Colonic mucosa (tissue), 4 donors: ENCODE results near the gene TMEM114. TPM values are rescaled to one million over a fixed set of nuclear protein-coding genes. Genes with fewer than 3 reads are reported as not detected.

Experiments used
- DNase-seq: peaks from one replicate; pipeline ENCODE4 v3.0.0-alpha.2; 2020
- H3K27ac ChIP-seq: fragments of 200-600 bp; one replicate; pipeline ENCODE4 v1.8.0; 2021
- H3K27me3 ChIP-seq: fragments of 200-600 bp; one replicate; pipeline ENCODE4 v1.8.0; 2021
- H3K36me3 ChIP-seq: fragments of 200-600 bp; one replicate; pipeline ENCODE4 v1.8.0; 2021
- H3K4me1 ChIP-seq: fragments of 200-600 bp; one replicate; pipeline ENCODE4 v1.8.0; 2021; ENCODE audit warnings: mild to moderate bottlenecking
- H3K4me3 ChIP-seq: fragments of 200-600 bp; one replicate; pipeline ENCODE4 v1.8.0; 2021
- H3K9ac ChIP-seq, 2 donors: one replicate each; pipeline ENCODE4 v1.7.0; 2013; ENCODE audit warnings: control low read depth in 2 of 2, low read depth in 2 of 2, low read length in 2 of 2
- H3K9me3 ChIP-seq: fragments of 200-600 bp; one replicate; pipeline ENCODE4 v1.8.0; 2021
- CTCF ChIP-seq: fragments of 200-600 bp; IDR thresholded peaks from one replicate; pipeline ENCODE4 v1.8.0; 2022; ENCODE audit warnings: antibody characterized with exemption, mild to moderate bottlenecking
- intact Hi-C: fragments of 100-400 bp; cut with DNase I; formaldehyde crosslinking; loops from one replicate; pipeline ENCODE4 v1.14.1; 2022
- total RNA-seq, 2 donors: library from RNA; stranded (reverse); fragmentation: NEBNext Ultra II Directional in 1 of 2; extraction: Animal tissue kit (Norgen Biotek cat#: 25700) in 1 of 2; gene quantifications; one replicate each; pipeline ENCODE4 v1.2.1, GENCODE V29; 2021
- donor health status: healthy.
- donor health status: DM: no; HTN: no; CAD: no.
- donor health status: DM: no; HTN: no; CAD: no.

TMEM114 gene
- total RNA-seq, 2 donors from 2014 or later: not detected

DNA sequence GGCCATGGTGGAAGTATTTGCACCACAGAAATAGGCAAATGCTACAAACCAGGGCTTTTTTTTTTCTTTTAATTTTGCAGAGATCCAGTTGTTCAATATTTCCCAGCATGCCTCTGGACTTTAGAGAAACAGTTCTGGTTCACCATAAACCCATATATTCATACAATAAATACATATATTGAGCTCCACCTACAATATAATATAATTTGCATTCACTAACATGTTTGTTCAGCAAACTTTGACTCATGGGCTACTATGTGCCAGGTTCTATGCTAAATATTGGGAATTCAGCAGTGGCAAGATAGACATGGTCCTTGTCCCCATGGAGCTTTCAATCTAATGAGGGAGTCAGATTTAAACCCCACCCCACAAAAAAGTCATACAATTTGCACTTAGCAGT, 3.2 kb downstream of the TMEM114 start:
- no peak for TF ChIP-seq CTCF
- H3K27me3 ChIP-seq: peaks cover 22% of the 10 kb centered on the region
- no peaks in the 10 kb centered on the region for H3K4me1 ChIP-seq
- no peak overlapping the region for H3K27ac ChIP-seq
- no peak overlapping the region for H3K4me3 ChIP-seq
- no peak overlapping the region for H3K9ac ChIP-seq
- intact Hi-C loops: no loop called here
- no peaks in the 10 kb centered on the region for H3K36me3 ChIP-seq
- no peaks in the 10 kb centered on the region for H3K9me3 ChIP-seq
- DNase-seq: no peak

DNA sequence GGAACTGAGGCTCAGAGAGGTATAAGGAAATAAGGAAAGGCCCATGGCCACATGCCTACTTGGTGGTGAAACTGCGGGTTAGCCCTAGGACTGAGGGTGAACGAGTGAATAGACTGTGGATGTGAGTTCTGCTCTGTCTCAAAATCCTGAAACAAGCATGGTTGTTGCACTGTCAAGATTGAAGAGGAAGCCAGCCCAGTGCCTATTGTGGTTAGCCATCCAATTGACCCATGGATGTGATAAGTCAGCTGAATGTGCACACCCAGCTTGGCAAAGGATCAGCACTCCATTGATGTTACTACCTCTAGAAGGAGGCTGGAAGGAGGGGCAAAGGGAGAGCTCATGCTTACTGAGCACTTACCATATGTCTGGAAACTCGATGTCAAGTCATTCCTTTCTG, 4.5 kb downstream of the TMEM114 start:
- no peaks in the 10 kb centered on the region for H3K36me3 ChIP-seq
- no peak for DNase-seq
- intact Hi-C loops: no loop called here
- H3K9ac ChIP-seq: no peak overlapping the region
- no peaks in the 10 kb centered on the region for H3K9me3 ChIP-seq
- H3K27ac ChIP-seq: no peak overlapping the region
- no peak for TF ChIP-seq CTCF
- H3K27me3 ChIP-seq: peaks cover 22% of the 10 kb centered on the region
- no peak overlapping the region for H3K4me3 ChIP-seq
- no peaks in the 10 kb centered on the region for H3K4me1 ChIP-seq

DNA sequence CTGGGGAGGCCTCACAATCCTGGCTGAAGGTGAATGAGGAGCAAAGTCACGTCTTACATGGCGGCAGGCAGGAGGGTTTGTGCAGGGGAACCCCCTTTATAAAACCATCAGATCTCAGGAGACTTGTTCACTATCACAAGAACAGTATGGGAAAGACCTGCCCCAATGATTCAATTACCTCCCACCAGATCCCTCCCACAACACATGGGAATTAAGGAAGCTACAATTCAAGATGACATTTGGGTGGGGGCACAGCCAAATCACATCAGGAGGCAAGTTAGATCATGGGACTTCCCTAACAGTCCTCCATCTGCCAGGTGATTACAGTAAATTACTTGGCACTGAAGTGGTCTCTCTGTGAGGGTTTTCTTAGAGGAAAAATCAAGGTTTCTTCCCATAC, 5.3 kb downstream of the TMEM114 start:
- no peaks in the 10 kb centered on the region for H3K36me3 ChIP-seq
- TF ChIP-seq CTCF: no peak
- intact Hi-C loops: no loop called here

DNA sequence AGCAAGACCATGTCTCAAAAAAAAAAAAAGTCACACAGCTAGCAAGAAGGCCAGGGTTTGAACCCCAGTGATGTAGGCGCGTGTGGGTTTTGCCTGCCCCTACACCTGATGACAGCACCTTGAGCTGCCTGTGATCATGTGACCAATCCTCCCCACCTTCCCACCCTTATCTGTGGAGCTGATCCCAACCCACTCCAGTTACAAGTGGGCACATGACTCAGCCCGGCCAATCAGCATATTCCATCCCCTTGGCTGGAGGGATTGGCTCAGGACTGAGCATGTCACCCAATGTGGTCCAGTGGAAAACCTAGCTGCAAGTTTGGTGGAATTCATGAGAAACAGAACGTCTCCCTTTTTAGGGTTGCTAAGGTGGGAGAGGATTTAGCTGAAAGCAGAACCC, 6.6 kb downstream of the TMEM114 start:
- intact Hi-C loops: no loop called here
- TF ChIP-seq CTCF: no peak

More for the DNA sequence above, 5.3 kb downstream of the TMEM114 start:
- Histone ChIP-seq H3K27me3 (peaks cover 18% of the 10 kb centered on the region), H3K4me3 (no peak overlapping the region), H3K9me3 (no peaks in the 10 kb centered on the region), H3K4me1 (no peaks in the 10 kb centered on the region), H3K27ac (no peak overlapping the region), H3K9ac (no peak overlapping the region)
- no peak for DNase-seq

DNA sequence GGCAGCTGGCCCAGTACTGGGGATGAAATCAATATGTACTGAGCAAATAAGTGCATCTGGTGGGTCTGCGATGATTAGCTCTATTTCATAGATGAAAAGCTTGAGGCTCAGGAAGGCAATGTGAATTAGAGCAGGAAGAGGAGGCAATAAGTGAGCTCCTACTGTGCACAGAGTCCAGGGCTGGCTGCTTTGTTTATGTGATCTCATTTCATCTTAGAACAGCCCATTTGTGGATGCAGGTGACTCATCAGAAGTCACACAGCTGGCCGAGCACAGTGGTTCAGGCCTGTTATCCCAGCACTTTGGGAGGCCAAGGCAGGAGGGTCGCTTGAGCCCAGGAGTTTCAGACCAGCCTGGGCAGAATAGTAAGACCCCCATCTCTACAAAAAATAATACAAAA, 7.1 kb downstream of the TMEM114 start:
- TF ChIP-seq CTCF: no peak
- Histone ChIP-seq H3K36me3 (no peaks in the 10 kb centered on the region), H3K4me1 (no peaks in the 10 kb centered on the region), H3K4me3 (no peak overlapping the region), H3K9ac (no peak overlapping the region), H3K9me3 (no peaks in the 10 kb centered on the region), H3K27ac (no peak overlapping the region), H3K27me3 (no peaks in the 10 kb centered on the region)
- DNase-seq: no peak
- intact Hi-C loops: no loop called here

More for the DNA sequence above, 6.6 kb downstream of the TMEM114 start:
- Histone ChIP-seq H3K4me3 (no peak overlapping the region), H3K36me3 (no peaks in the 10 kb centered on the region), H3K4me1 (no peaks in the 10 kb centered on the region), H3K9me3 (no peaks in the 10 kb centered on the region), H3K27ac (no peak overlapping the region), H3K9ac (no peak overlapping the region), H3K27me3 (peaks cover 4% of the 10 kb centered on the region)
- DNase-seq: no peak
